Caco-2 (cell line): ENCODE measurements around the gene PCDHGA11. TPM values are rescaled to one million over a fixed set of nuclear protein-coding genes. Genes with fewer than 3 reads are reported as not detected.
A peak's percentile ranks its signal among the peaks of the same experiment; 100 is the strongest.
"Not testable (repeated sequence)": the region's sequence is repeated elsewhere in the genome, so short reads cannot be mapped to it uniquely, and the experiment has no call there.

Experiments
- BruUV-seq: library from RNA; stranded (reverse); fragments of 400-500 nt; replicated peaks from 2 replicates; lab custom pipeline; 2021; lab: Mats Ljungman, UMichigan
- CTCF ChIA-PET: fragments of 300-600 bp; sonication (Branson Sonifier 250); formaldehyde crosslinking; loops from one replicate; lab custom pipeline; 2022; ENCODE audit warnings: antibody characterized with exemption; lab: Charles Lee
- POLR2A ChIA-PET: fragments of 300-600 bp; sonication (Branson Sonifier 250); formaldehyde crosslinking; loops from one replicate; lab custom pipeline; 2022; ENCODE audit warnings: antibody characterized with exemption; lab: Charles Lee
- DNase-seq, 2 experiments: peaks; one replicate each; pipeline versions ENCODE4 v3.0.0 to v3.0.0-alpha.2; 2020 to 2022
- H3K27me3 ChIP-seq: replicated peaks from 2 replicates; pipeline ENCODE4 v1.6.0; 2011; ENCODE audit warnings: low read length; ENCODE audit not compliant: control insufficient read depth, insufficient read depth
- H3K36me3 ChIP-seq: 2 replicates; pipeline ENCODE4 v1.5.1; 2011; ENCODE audit warnings: low read length; ENCODE audit not compliant: control insufficient read depth, insufficient read depth
- H3K4me1 ChIP-seq: fragments of 250-450 bp; sonication (Bioruptor Pico); 2 replicates; pipeline ENCODE4 v1.5.1; 2020; ENCODE audit warnings: mild to moderate bottlenecking
- H3K4me3 ChIP-seq: 2 replicates; pipeline ENCODE4 v1.5.1; 2011; ENCODE audit warnings: low read depth, mild to moderate bottlenecking, control low read depth, low read length
- H3K9me3 ChIP-seq: fragments of 250-450 bp; sonication (Bioruptor Pico); 2 replicates; pipeline ENCODE4 v1.5.1; 2020; ENCODE audit warnings: mild to moderate bottlenecking, moderate library complexity
- H3K27ac Mint-ChIP-seq: one replicate; pipeline ENCODE4 v1.8.0; 2022; ENCODE audit warnings: mixed read lengths; ENCODE audit not compliant: unreplicated experiment
- H3K27me3 Mint-ChIP-seq: one replicate; pipeline ENCODE4 v1.8.0; 2022; ENCODE audit warnings: mixed read lengths; ENCODE audit not compliant: insufficient read depth, unreplicated experiment
- H3K36me3 Mint-ChIP-seq: one replicate; pipeline ENCODE4 v1.8.0; 2022; ENCODE audit warnings: mild to moderate bottlenecking, mixed read lengths; ENCODE audit not compliant: insufficient read depth, unreplicated experiment
- H3K4me1 Mint-ChIP-seq: one replicate; pipeline ENCODE4 v1.8.0; 2022; ENCODE audit warnings: low read depth, mixed read lengths; ENCODE audit not compliant: unreplicated experiment
- H3K4me3 Mint-ChIP-seq: one replicate; pipeline ENCODE4 v1.8.0; 2022; ENCODE audit warnings: mild to moderate bottlenecking, moderate library complexity, mixed read lengths; ENCODE audit not compliant: unreplicated experiment
- H3K9me3 Mint-ChIP-seq: one replicate; pipeline ENCODE4 v1.8.0; 2022; ENCODE audit warnings: mixed read lengths; ENCODE audit not compliant: unreplicated experiment
- intact Hi-C: fragments of 100-400 bp; cut with micrococcal nuclease; formaldehyde crosslinking; loops from one replicate; pipeline ENCODE4 v1.10.0; 2022; ENCODE audit not compliant: unreplicated experiment
- total RNA-seq: library from RNA; stranded (reverse); gene quantifications from 2 replicates; pipeline ENCODE4 v1.2.3, GENCODE V29; 2022
- TF ChIP-seq, protein P1 (sequence below), 2 experiments: fragments of 200-600 bp in 1 of 2; IDR thresholded peaks; 1 replicate in 1 of 2; 2 replicates in 1 of 2; pipeline versions ENCODE4 v1.5.1 to v1.8.0; 2011 to 2022; ENCODE audit warnings: antibody characterized with exemption in 1 of 2, control low read depth in 1 of 2, inconsistent platforms in 1 of 2, low read depth in 1 of 2, low read length in 1 of 2, mild to moderate bottlenecking in 1 of 2, moderate library complexity in 1 of 2; ENCODE audit not compliant: insufficient read depth in 1 of 2, severe bottlenecking in 1 of 2, unreplicated experiment in 1 of 2

PCDHGA11 gene
- total RNA-seq, 1 experiment from 2014 or later: 1.2 TPM

- Histone ChIP-seq H3K9me3 (no peaks in the 10 kb centered on the region), H3K4me1 (no peaks in the 10 kb centered on the region), H3K4me3 (no peak within 1 kb of the TSS), H3K27me3 (no peaks in the 10 kb centered on the region), H3K36me3 (no peaks in the 10 kb centered on the region)
- H3K4me1 Mint-ChIP-seq: no peaks in the 10 kb centered on the region
- H3K27me3 Mint-ChIP-seq: no peaks in the 10 kb centered on the region
- H3K36me3 Mint-ChIP-seq: no peaks in the 10 kb centered on the region
- no peak within 1 kb of the TSS for H3K4me3 Mint-ChIP-seq
- no peak for DNase-seq
- no peak within 1 kb of the TSS for H3K27ac Mint-ChIP-seq
- peaks cover 19% of the 10 kb centered on the region for H3K9me3 Mint-ChIP-seq
- intact Hi-C loops: no loop called here
- TF ChIP-seq, protein P1, sequence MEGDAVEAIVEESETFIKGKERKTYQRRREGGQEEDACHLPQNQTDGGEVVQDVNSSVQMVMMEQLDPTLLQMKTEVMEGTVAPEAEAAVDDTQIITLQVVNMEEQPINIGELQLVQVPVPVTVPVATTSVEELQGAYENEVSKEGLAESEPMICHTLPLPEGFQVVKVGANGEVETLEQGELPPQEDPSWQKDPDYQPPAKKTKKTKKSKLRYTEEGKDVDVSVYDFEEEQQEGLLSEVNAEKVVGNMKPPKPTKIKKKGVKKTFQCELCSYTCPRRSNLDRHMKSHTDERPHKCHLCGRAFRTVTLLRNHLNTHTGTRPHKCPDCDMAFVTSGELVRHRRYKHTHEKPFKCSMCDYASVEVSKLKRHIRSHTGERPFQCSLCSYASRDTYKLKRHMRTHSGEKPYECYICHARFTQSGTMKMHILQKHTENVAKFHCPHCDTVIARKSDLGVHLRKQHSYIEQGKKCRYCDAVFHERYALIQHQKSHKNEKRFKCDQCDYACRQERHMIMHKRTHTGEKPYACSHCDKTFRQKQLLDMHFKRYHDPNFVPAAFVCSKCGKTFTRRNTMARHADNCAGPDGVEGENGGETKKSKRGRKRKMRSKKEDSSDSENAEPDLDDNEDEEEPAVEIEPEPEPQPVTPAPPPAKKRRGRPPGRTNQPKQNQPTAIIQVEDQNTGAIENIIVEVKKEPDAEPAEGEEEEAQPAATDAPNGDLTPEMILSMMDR (IDR thresholded peaks at IDR 0.05; ENCODE audit: insufficient read depth in 1 of 2, low read depth in 1 of 2, low read length in 1 of 2, severe bottlenecking in 1 of 2, unreplicated experiment in 1 of 2): peak in 1 of 2 experiments; percentile 3
- ChIA-PET POLR2A (no interaction called here), CTCF (no interaction called here)
- no TSS peak for BruUV-seq
These were observed 28.2 kb upstream of the PCDHGA11 start, which contains the start of gene PCDHGA8 for GRCh38 chr5:141392429-141393198. Gene PCDHGA8 (plus strand): TSS chr5:141392633. CDS start chr5:141392814, 181 bp downstream.

- intact Hi-C loops: no loop called here
- no peak for DNase-seq
- Mint-ChIP-seq H3K9me3 (peaks cover 19% of the 10 kb centered on the region), H3K27ac (no peak overlapping the region), H3K27me3 (no peaks in the 10 kb centered on the region), H3K36me3 (no peaks in the 10 kb centered on the region), H3K4me3 (no peak overlapping the region), H3K4me1 (no peaks in the 10 kb centered on the region)
- BruUV-seq: no TSS peak
- H3K4me3 ChIP-seq: no peak overlapping the region
- CTCF ChIA-PET: no interaction called here
- H3K4me1 ChIP-seq: no peaks in the 10 kb centered on the region
- TF ChIP-seq, protein P1 (IDR thresholded peaks at IDR 0.05; ENCODE audit: insufficient read depth in 1 of 2, low read depth in 1 of 2, low read length in 1 of 2, severe bottlenecking in 1 of 2, unreplicated experiment in 1 of 2): no peak
- POLR2A ChIA-PET: no interaction called here
- no peaks in the 10 kb centered on the region for H3K27me3 ChIP-seq
- H3K9me3 ChIP-seq: no peaks in the 10 kb centered on the region
- H3K36me3 ChIP-seq: no peaks in the 10 kb centered on the region
These were observed 27.6 kb upstream of the PCDHGA11 start for GRCh38 chr5:141393267-141393666.

GRCh38 chr5:141394401-141395187 is 26.3 kb upstream of the PCDHGA11 start:
- H3K27me3 ChIP-seq, CTCF ChIA-PET, H3K4me3 Mint-ChIP-seq, H3K4me1 Mint-ChIP-seq, H3K9me3 Mint-ChIP-seq, H3K36me3 Mint-ChIP-seq, intact Hi-C loops, BruUV-seq, H3K36me3 ChIP-seq, H3K27ac Mint-ChIP-seq, H3K27me3 Mint-ChIP-seq, DNase-seq, H3K4me3 ChIP-seq, POLR2A ChIA-PET, H3K4me1 ChIP-seq: not testable (repeated sequence)
- peaks cover 12% of the 10 kb centered on the region for H3K9me3 ChIP-seq
